CD14-positive monocyte (primary cell): ENCODE data around the gene LETM1. TPM values are rescaled to one million over a fixed set of nuclear protein-coding genes. Genes with fewer than 3 reads are reported as not detected.
A peak's percentile ranks its signal among the peaks of the same experiment; 100 is the strongest.

Source experiments
- DNase-seq, 3 donors: peaks; one replicate each; pipeline ENCODE4 v3.0.0-alpha.2; 2011 to 2022
- H2AFZ ChIP-seq: 2 replicates; pipeline ENCODE4 v1.6.0; 2012; ENCODE audit warnings: mild to moderate bottlenecking, low read depth, low read length, inconsistent platforms; ENCODE audit not compliant: insufficient read depth, poor library complexity, severe bottlenecking
- H3K27ac ChIP-seq, 2 donors: 1 replicate in 1 of 2; 2 replicates in 1 of 2; pipeline ENCODE4 v1.5.1; 2012 to 2013; ENCODE audit warnings: low read length in 2 of 2, control low read depth in 1 of 2, inconsistent platforms in 1 of 2, low read depth in 1 of 2, mild to moderate bottlenecking in 1 of 2
- H3K27me3 ChIP-seq, 2 donors: one replicate each; pipeline versions ENCODE4 v1.6.0 to v1.6.1; 2011 to 2013; ENCODE audit warnings: low read length in 2 of 2; ENCODE audit not compliant: control insufficient read depth in 2 of 2, insufficient read depth in 2 of 2
- H3K36me3 ChIP-seq, 2 donors: replicated peaks in 1 of 2; 1 replicate in 1 of 2; 2 replicates in 1 of 2; pipeline versions ENCODE4 v1.5.1 to v1.6.1; 2012 to 2013; ENCODE audit warnings: low read length in 2 of 2, control low read depth in 1 of 2, inconsistent platforms in 1 of 2, mild to moderate bottlenecking in 1 of 2; ENCODE audit not compliant: insufficient read depth in 2 of 2, control insufficient read depth in 1 of 2
- H3K4me1 ChIP-seq, 2 donors: 1 replicate in 1 of 2; 2 replicates in 1 of 2; pipeline versions ENCODE4 v1.5.1 to v1.6.1; 2012 to 2013; ENCODE audit warnings: low read length in 2 of 2, control low read depth in 1 of 2, inconsistent platforms in 1 of 2, mild to moderate bottlenecking in 1 of 2, moderate library complexity in 1 of 2; ENCODE audit not compliant: insufficient read depth in 2 of 2, control insufficient read depth in 1 of 2
- H3K4me2 ChIP-seq: replicated peaks from 2 replicates; pipeline ENCODE3; 2012; ENCODE audit warnings: low read length, moderate library complexity, mild to moderate bottlenecking; ENCODE audit not compliant: poor library complexity, severe bottlenecking; ENCODE audit errors: extremely low read depth
- H3K4me3 ChIP-seq, 3 experiments: fragments of 200-600 bp in 1 of 3; sonication (generic) in 1 of 3; replicated peaks in 1 of 3; 1 replicate in 2 of 3; 2 replicates in 1 of 3; pipeline ENCODE4 v1.5.1; 2011 to 2013; ENCODE audit warnings: low read length in 3 of 3, mild to moderate bottlenecking in 3 of 3, control low read depth in 2 of 3, low read depth in 2 of 3, inconsistent platforms in 1 of 3, moderate library complexity in 1 of 3
- H3K79me2 ChIP-seq: 2 replicates; pipeline ENCODE4 v1.6.0; 2012; ENCODE audit warnings: mild to moderate bottlenecking, control low read depth, inconsistent platforms, low read length, moderate library complexity; ENCODE audit not compliant: insufficient read depth
- H3K9ac ChIP-seq: 2 replicates; pipeline ENCODE4 v1.6.0; 2017; ENCODE audit warnings: low read length, mild to moderate bottlenecking; ENCODE audit not compliant: insufficient read depth, poor library complexity, severe bottlenecking
- H3K9me3 ChIP-seq, 2 donors: replicated peaks in 1 of 2; 1 replicate in 1 of 2; 2 replicates in 1 of 2; pipeline versions ENCODE4 v1.5.1 to v1.6.1; 2012 to 2013; ENCODE audit warnings: low read length in 2 of 2, control low read depth in 1 of 2; ENCODE audit not compliant: control insufficient read depth in 1 of 2, insufficient read depth in 1 of 2
- H4K20me1 ChIP-seq: 2 replicates; pipeline ENCODE4 v1.6.0; 2012; ENCODE audit warnings: mild to moderate bottlenecking, low read length, control low read depth, moderate library complexity; ENCODE audit not compliant: insufficient read depth
- H3K27ac Mint-ChIP-seq, 7 donors: one replicate each; pipeline ENCODE4 v1.8.0; 2020; ENCODE audit warnings: mild to moderate bottlenecking in 7 of 7, mixed read lengths in 7 of 7, moderate library complexity in 6 of 7, inconsistent platforms in 2 of 7
- H3K27me3 Mint-ChIP-seq, 3 donors: one replicate each; pipeline ENCODE4 v1.8.0; 2021 to 2022; ENCODE audit warnings: low read depth in 3 of 3, mild to moderate bottlenecking in 3 of 3, mixed read lengths in 3 of 3, moderate library complexity in 3 of 3, inconsistent platforms in 1 of 3
- H3K36me3 Mint-ChIP-seq, 2 donors: one replicate each; pipeline ENCODE4 v1.8.0; 2020; ENCODE audit warnings: mixed read lengths in 2 of 2, inconsistent platforms in 1 of 2, mild to moderate bottlenecking in 1 of 2
- H3K4me1 Mint-ChIP-seq: one replicate; pipeline ENCODE4 v1.8.0; 2020; ENCODE audit warnings: mild to moderate bottlenecking, mixed read lengths
- H3K4me3 Mint-ChIP-seq, 2 donors: one replicate each; pipeline ENCODE4 v1.8.0; 2020; ENCODE audit warnings: mild to moderate bottlenecking in 2 of 2, mixed read lengths in 2 of 2, moderate library complexity in 1 of 2
- H3K9me3 Mint-ChIP-seq, 7 donors: one replicate each; pipeline ENCODE4 v1.8.0; 2020 to 2022; ENCODE audit warnings: mixed read lengths in 7 of 7, mild to moderate bottlenecking in 6 of 7, moderate library complexity in 6 of 7, inconsistent platforms in 2 of 7
- WGBS: methylation state at CpG from one replicate; pipeline ENCODE4 v1.1.5; 2013; ENCODE audit warnings: missing lambda C conversion rate; ENCODE audit not compliant: insufficient coverage; 5-methylcytosine and 5-hydroxymethylcytosine counted together
- intact Hi-C, 2 donors: fragments of 100-400 bp; cut with micrococcal nuclease; formaldehyde crosslinking; loops; one replicate each; pipeline versions ENCODE4 v1.15.0 to v1.15.1; 2023
- polyA plus RNA-seq, 3 donors: library from polyadenylated mRNA; depleted of rRNA in 1 of 3; unstranded in 2 of 3; stranded (reverse) in 1 of 3; fragments of 300-500 nt in 2 of 3; fragments of >200 nt in 1 of 3; fragmentation: Illumina TruSeq in 2 of 3; gene quantifications; 1 replicate in 2 of 3; 2 replicates in 1 of 3; pipeline ENCODE4 v1.2.3, GENCODE V29; 2012 to 2021
- TF ChIP-seq, protein P1 (sequence below): fragments of 200-600 bp; IDR thresholded peaks from one replicate; pipeline ENCODE4 v1.8.0; 2022; ENCODE audit warnings: antibody characterized with exemption, mild to moderate bottlenecking

LETM1 gene
- polyA plus RNA-seq, 3 donors, result 6.2 to 18.6 (median 9.0) TPM

DNA sequence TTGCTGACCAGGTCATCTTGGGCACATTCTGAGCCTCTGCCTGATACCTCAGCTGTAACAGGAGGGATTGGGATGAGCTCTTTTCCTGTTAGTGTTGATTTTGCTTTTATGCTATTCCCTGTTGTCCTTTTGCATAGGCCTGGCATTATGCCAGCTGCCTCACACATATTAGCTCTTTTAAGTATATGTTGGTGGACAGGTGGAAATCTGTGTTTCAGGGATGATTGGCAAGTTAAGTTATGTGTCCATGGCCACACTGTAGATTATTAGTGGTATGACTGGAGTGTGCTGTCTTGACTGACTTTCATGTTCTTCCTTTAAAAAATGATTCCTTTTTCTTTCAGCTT is 44.1 kb upstream of the LETM1 start:
- Mint-ChIP-seq H3K4me3 (no peak overlapping the region), H3K4me1 (peaks cover 4% of the 10 kb centered on the region)

DNA sequence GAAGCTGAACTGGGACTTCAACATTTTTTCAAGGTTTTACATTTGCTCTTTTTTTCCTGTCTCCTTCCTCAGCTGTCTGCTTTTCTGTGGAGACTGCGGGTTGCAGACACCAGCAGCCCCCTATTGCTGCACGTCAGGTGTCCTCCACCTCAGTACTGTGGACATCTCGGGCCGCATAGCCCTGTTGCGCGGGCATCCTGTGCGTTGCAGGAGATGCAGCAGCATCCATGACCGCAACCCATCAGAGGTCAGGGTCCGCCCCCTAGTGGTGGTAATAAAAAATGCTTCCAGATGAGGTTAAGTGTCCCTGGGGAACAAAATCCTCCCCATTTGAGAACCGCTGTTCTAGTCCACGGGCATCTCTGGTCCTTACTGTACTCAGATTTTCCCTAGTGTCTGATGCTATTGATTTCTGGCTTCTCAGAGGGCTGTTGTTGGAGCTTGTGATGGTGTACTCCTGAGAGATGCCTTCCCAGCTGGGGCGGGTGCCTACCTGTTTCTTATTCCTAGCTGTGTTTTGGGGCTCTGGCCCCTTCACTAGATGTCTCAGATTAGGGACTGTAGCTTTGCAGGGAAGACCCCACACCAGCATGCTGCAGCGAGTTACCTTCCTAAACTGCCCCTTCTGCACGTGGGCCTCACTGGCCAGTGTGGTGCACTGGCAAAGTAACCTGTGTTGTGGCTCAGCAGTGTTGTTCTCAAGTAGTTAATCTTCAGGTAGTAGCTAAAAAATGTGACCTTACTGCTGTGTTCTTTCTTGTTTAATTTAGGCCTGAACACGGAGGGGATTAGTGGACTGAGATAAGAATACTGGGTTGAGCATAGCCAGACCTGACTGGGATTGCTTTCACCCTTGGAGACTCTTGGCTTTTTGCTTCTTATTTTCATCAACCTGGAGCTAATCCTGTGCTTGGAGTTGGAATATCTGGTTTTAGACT is 43.5 kb upstream of the LETM1 start:
- H3K4me2 ChIP-seq, result no peak overlapping the region
- H2AFZ ChIP-seq, result no peak overlapping the region
- 28% methylated on average over 11 of the region's 15 CpGs for WGBS

More for the DNA sequence above, 44.1 kb upstream of the LETM1 start:
- Histone ChIP-seq H3K9ac (no peak overlapping the region), H3K27me3 (no peaks in the 10 kb centered on the region), H4K20me1 (no peaks in the 10 kb centered on the region), H3K36me3 (peaks cover 34 to 48% of the 10 kb centered on the region in 2 donors), H2AFZ (no peak overlapping the region), H3K4me1 (peaks cover 0 to 2% of the 10 kb centered on the region in 2 donors), H3K4me2 (no peak overlapping the region), H3K79me2 (peaks cover 94% of the 10 kb centered on the region), H3K9me3 (no peaks in the 10 kb centered on the region), H3K27ac (no peak overlapping the region), H3K4me3 (no peak overlapping the region)
- DNase-seq, result no peak
- no peaks in the 10 kb centered on the region for H3K9me3 Mint-ChIP-seq
- peaks cover 43 to 63% of the 10 kb centered on the region in 2 donors for H3K36me3 Mint-ChIP-seq
- TF ChIP-seq, protein P1, sequence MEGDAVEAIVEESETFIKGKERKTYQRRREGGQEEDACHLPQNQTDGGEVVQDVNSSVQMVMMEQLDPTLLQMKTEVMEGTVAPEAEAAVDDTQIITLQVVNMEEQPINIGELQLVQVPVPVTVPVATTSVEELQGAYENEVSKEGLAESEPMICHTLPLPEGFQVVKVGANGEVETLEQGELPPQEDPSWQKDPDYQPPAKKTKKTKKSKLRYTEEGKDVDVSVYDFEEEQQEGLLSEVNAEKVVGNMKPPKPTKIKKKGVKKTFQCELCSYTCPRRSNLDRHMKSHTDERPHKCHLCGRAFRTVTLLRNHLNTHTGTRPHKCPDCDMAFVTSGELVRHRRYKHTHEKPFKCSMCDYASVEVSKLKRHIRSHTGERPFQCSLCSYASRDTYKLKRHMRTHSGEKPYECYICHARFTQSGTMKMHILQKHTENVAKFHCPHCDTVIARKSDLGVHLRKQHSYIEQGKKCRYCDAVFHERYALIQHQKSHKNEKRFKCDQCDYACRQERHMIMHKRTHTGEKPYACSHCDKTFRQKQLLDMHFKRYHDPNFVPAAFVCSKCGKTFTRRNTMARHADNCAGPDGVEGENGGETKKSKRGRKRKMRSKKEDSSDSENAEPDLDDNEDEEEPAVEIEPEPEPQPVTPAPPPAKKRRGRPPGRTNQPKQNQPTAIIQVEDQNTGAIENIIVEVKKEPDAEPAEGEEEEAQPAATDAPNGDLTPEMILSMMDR, result no peak
- intact Hi-C loops, result loop anchor here (5.0 to 10.0 kb wide), 2 partner anchors 43 to 45 kb away; partner anchors contain the start of gene LETM1 (in 2 of the 2)
- H3K27ac Mint-ChIP-seq, result no peak overlapping the region
- H3K27me3 Mint-ChIP-seq, result no peaks in the 10 kb centered on the region

More for the DNA sequence above, 43.5 kb upstream of the LETM1 start:
- H3K79me2 ChIP-seq, result peaks cover 94% of the 10 kb centered on the region
- DNase-seq, result peak; percentile 64 to 76 (median 75)
- no peak overlapping the region for H3K4me3 ChIP-seq
- Mint-ChIP-seq H3K4me1 (peaks cover 4% of the 10 kb centered on the region), H3K36me3 (peaks cover 38 to 59% of the 10 kb centered on the region in 2 donors), H3K4me3 (peak overlapping the region in 1 of 2 donors; percentile 59), H3K27ac (peak overlapping the region in 2 of 7 donors; percentile 71 to 72), H3K9me3 (no peaks in the 10 kb centered on the region), H3K27me3 (no peaks in the 10 kb centered on the region)
- intact Hi-C loops, result loop anchor here (2.0 to 10.0 kb wide), 4 partner anchors 42 to 153 kb away; partner anchors contain the start of gene LETM1 (in 2 of the 2)
- H3K36me3 ChIP-seq, result peaks cover 32 to 42% of the 10 kb centered on the region in 2 donors
- H3K27me3 ChIP-seq, result no peaks in the 10 kb centered on the region
- no peak overlapping the region for H3K9ac ChIP-seq
- H4K20me1 ChIP-seq, result no peaks in the 10 kb centered on the region
- no peaks in the 10 kb centered on the region for H3K9me3 ChIP-seq
- TF ChIP-seq, protein P1, result peak; percentile 97
- H3K4me1 ChIP-seq, result peaks cover 0 to 2% of the 10 kb centered on the region in 2 donors
- no peak overlapping the region for H3K27ac ChIP-seq
